GM13977 (cell line): ENCODE data around the gene NIPA2.
"Not testable (repeated sequence)": the region's sequence is repeated elsewhere in the genome, so short reads cannot be mapped to it uniquely, and the experiment has no call there.

Experiments used
- DNase-seq: peaks from one replicate; pipeline ENCODE4 v3.0.0; 2012; ENCODE audit warnings: low spot score
- CTCF ChIP-seq: IDR thresholded peaks from 2 replicates; pipeline ENCODE4 v1.5.1; 2012; ENCODE audit warnings: mild to moderate bottlenecking, control low read depth; ENCODE audit not compliant: insufficient read depth; ENCODE audit errors: extremely low read depth, missing control alignments
- in situ Hi-C: fragments of 300-500 bp; cut with MboI; formaldehyde crosslinking; loops from one replicate; pipeline ENCODE4 v1.12.0; 2022; ENCODE audit warnings: low sequenced_read_pairs, low pct_unique_long_range_greater_than_20kb, mixed read lengths, inconsistent platforms; ENCODE audit not compliant: unreplicated experiment

The NIPA2 gene

GRCh38 chr15:22838292-22839042 is at the start of gene NIPA2:
TSS of gene NIPA2 (plus strand) at chr15:22838666. CDS start at chr15:22851732, 13,066 bp downstream.
- in situ Hi-C loops = no loop called here
- DNase-seq = peak; percentile 96
- peak; percentile 9 for TF ChIP-seq CTCF

GRCh38 chr15:22794063-22794462 is 44.4 kb upstream of the NIPA2 start:
- no peak for DNase-seq
- TF ChIP-seq CTCF = no peak
- in situ Hi-C loops = no loop called here

- no peak for DNase-seq
- in situ Hi-C loops = no loop called here
- TF ChIP-seq CTCF = no peak
Measured at GRCh38 chr15:22794621-22795167, 43.8 kb upstream of the NIPA2 start.

GRCh38 chr15:22795206-22796063 is 43.0 kb upstream of the NIPA2 start:
- no peak for DNase-seq
- no peak for TF ChIP-seq CTCF
- in situ Hi-C loops = no loop called here

GRCh38 chr15:22796079-22796478 is 42.4 kb upstream of the NIPA2 start:
- no peak for DNase-seq
- in situ Hi-C loops = no loop called here
- no peak for TF ChIP-seq CTCF

GRCh38 chr15:22799902-22800301 is 38.6 kb upstream of the NIPA2 start:
- no peak for DNase-seq
- TF ChIP-seq CTCF = no peak
- in situ Hi-C loops = no loop called here

GRCh38 chr15:22803006-22803405 is 35.5 kb upstream of the NIPA2 start:
- DNase-seq = not testable (repeated sequence)

More at GRCh38 chr15:22803006-22803405, 35.5 kb upstream of the NIPA2 start:
- in situ Hi-C loops = not testable (repeated sequence)
